MCF 10A (cell line): ENCODE results near the gene LANCL3. TPM values are rescaled to one million over a fixed set of nuclear protein-coding genes. Genes with fewer than 3 reads are reported as not detected.
"Not testable (repeated sequence)": the region's sequence is repeated elsewhere in the genome, so short reads cannot be mapped to it uniquely, and the experiment has no call there.

Experiments used
- Bru-seq: library from RNA; stranded (reverse); fragments of 400-500 nt; gene quantifications from one replicate; lab custom pipeline; 2021; lab: Mats Ljungman, UMichigan
- BruChase-seq, 2 experiments: library from RNA; stranded (reverse); fragments of 400-500 nt; gene quantifications; one replicate each; lab custom pipeline; 2021; lab: Mats Ljungman, UMichigan
- BruUV-seq: library from RNA; stranded (reverse); fragments of 400-500 nt; replicated peaks from 2 replicates; lab custom pipeline; 2021; lab: Mats Ljungman, UMichigan
- CTCF ChIA-PET: fragments of 300-600 bp; sonication (Branson Sonifier 250); formaldehyde crosslinking; extraction: SDS; loops from one replicate; lab custom pipeline; 2021; ENCODE audit warnings: antibody characterized with exemption, inconsistent platforms; lab: Yijun Ruan, JAX
- POLR2A ChIA-PET: fragments of 300-600, 350-650 bp; sonication (Branson Sonifier 250); formaldehyde crosslinking; extraction: SDS; loops from one replicate; lab custom pipeline; 2020; ENCODE audit warnings: antibody characterized with exemption, inconsistent platforms; lab: Yijun Ruan, JAX
- DNase-seq: peaks from one replicate; pipeline ENCODE4 v3.0.0-alpha.2; 2018; ENCODE audit not compliant: unreplicated experiment
- H3K27ac Mint-ChIP-seq: one replicate; pipeline ENCODE4 v1.8.0; 2022; ENCODE audit warnings: mild to moderate bottlenecking, low read depth, mixed read lengths; ENCODE audit not compliant: unreplicated experiment
- H3K27me3 Mint-ChIP-seq: one replicate; pipeline ENCODE4 v1.8.0; 2022; ENCODE audit warnings: mixed read lengths; ENCODE audit not compliant: insufficient read depth, unreplicated experiment
- H3K36me3 Mint-ChIP-seq: one replicate; pipeline ENCODE4 v1.8.0; 2022; ENCODE audit warnings: mild to moderate bottlenecking, moderate library complexity, mixed read lengths; ENCODE audit not compliant: insufficient read depth, unreplicated experiment
- H3K4me1 Mint-ChIP-seq: one replicate; pipeline ENCODE4 v1.8.0; 2022; ENCODE audit warnings: mixed read lengths; ENCODE audit not compliant: insufficient read depth, unreplicated experiment
- H3K4me3 Mint-ChIP-seq: one replicate; pipeline ENCODE4 v1.8.0; 2022; ENCODE audit warnings: mild to moderate bottlenecking, moderate library complexity, mixed read lengths; ENCODE audit not compliant: unreplicated experiment
- H3K9me3 Mint-ChIP-seq: one replicate; pipeline ENCODE4 v1.8.0; 2022; ENCODE audit warnings: mixed read lengths; ENCODE audit not compliant: unreplicated experiment
- CTCF ChIP-seq: fragments of 200-600 bp; IDR thresholded peaks from one replicate; pipeline ENCODE4 v1.8.0; 2022; ENCODE audit warnings: antibody characterized with exemption, mild to moderate bottlenecking; ENCODE audit not compliant: unreplicated experiment
- intact Hi-C: fragments of 100-400 bp; cut with micrococcal nuclease; formaldehyde crosslinking; loops from 2 replicates; pipeline ENCODE4 v1.14.1; 2022
- long read RNA-seq: library from polyadenylated mRNA; stranded (forward); transcript quantifications from one replicate; pipeline ENCODE4 v2.0.0, GENCODE V29; 2022
- total RNA-seq: library from RNA; stranded (reverse); gene quantifications from 2 replicates; pipeline ENCODE4 v1.2.3, GENCODE V29; 2022

The LANCL3 gene
- 0.47 and 0.54 TPM in 2 replicates for total RNA-seq
- percentile 35 among the genes with signal in this experiment for Bru-seq, nascent RNA
- BruChase-seq, experiment 1, labeled RNA remaining after a 6-hour chase, result percentile 52 among the genes with signal in this experiment
- percentile 47 among the genes with signal in this experiment for BruChase-seq, experiment 2, labeled RNA remaining after a 2-hour chase
- long read RNA-seq, partial matches to known transcripts, result 0 of 1 reads
- long read RNA-seq, other reads (novel, unspliced or antisense), result 1 of 1 reads

- ChIA-PET POLR2A (interaction anchor here (0.7 to 1.8 kb wide), 4 partner anchors 52 to 115 kb away, joined by 3 to 5 read pairs (median 4); partner anchors contain the start of gene XK), CTCF (interaction anchor here (0.6 to 2.3 kb wide), 5 partner anchors 22 to 494 kb away, joined by 3 to 19 read pairs (median 4); no protein-coding TSS in a partner anchor)
- H3K9me3 Mint-ChIP-seq, H3K36me3 Mint-ChIP-seq, DNase-seq, intact Hi-C loops, H3K4me1 Mint-ChIP-seq, BruUV-seq: not testable (repeated sequence)
- Mint-ChIP-seq H3K27me3 (peaks cover 27% of the 10 kb centered on the region), H3K4me3 (peak within 1 kb of the TSS; percentile 78), H3K27ac (peak within 1 kb of the TSS; percentile 37)
Observed at GRCh38 chrX:37571426-37572107, at the start of gene LANCL3. LANCL3 (plus strand) TSS chrX:37571661; CDS start chrX:37571871, 210 bp downstream.

GRCh38 chrX:37523673-37524072, 47.8 kb upstream of the LANCL3 start:
- H3K4me1 Mint-ChIP-seq, H3K4me3 Mint-ChIP-seq, H3K36me3 Mint-ChIP-seq, DNase-seq, BruUV-seq, H3K9me3 Mint-ChIP-seq, intact Hi-C loops, H3K27ac Mint-ChIP-seq: not testable (repeated sequence)
- POLR2A ChIA-PET, result interaction anchor here (0.6 to 0.9 kb wide), 2 partner anchors 30 to 1277 kb away, joined by 3 to 4 read pairs; partner anchors contain the start of gene MID1IP1
- H3K27me3 Mint-ChIP-seq, result peaks cover 41% of the 10 kb centered on the region
- CTCF ChIA-PET, result interaction anchor here (0.7 kb wide), 1 partner anchor 207 kb away, joined by 3 read pairs; no protein-coding TSS in a partner anchor

- no peaks in the 10 kb centered on the region for H3K36me3 Mint-ChIP-seq
- intact Hi-C loops, result no loop called here
- no peak overlapping the region for H3K4me3 Mint-ChIP-seq
- H3K4me1 Mint-ChIP-seq, result no peaks in the 10 kb centered on the region
- BruUV-seq, result no TSS peak
- no peaks in the 10 kb centered on the region for H3K9me3 Mint-ChIP-seq
- H3K27ac Mint-ChIP-seq, result no peak overlapping the region
- POLR2A ChIA-PET, result no interaction called here
- DNase-seq, result no peak
- TF ChIP-seq CTCF, result no peak
- H3K27me3 Mint-ChIP-seq, result peaks cover 20% of the 10 kb centered on the region
- CTCF ChIA-PET, result no interaction called here
Observed at GRCh38 chrX:37541991-37542390, 29.5 kb upstream of the LANCL3 start.

- no peak for TF ChIP-seq CTCF
- ChIA-PET CTCF (no interaction called here), POLR2A (no interaction called here)
- DNase-seq, result no peak
- Mint-ChIP-seq H3K4me1 (no peaks in the 10 kb centered on the region), H3K27me3 (peaks cover 16% of the 10 kb centered on the region), H3K27ac (no peak overlapping the region), H3K36me3 (no peaks in the 10 kb centered on the region), H3K9me3 (no peaks in the 10 kb centered on the region), H3K4me3 (no peak overlapping the region)
- intact Hi-C loops, result no loop called here
- BruUV-seq, result no TSS peak
Observed at GRCh38 chrX:37542791-37543190, 28.7 kb upstream of the LANCL3 start.

- ChIA-PET CTCF (no interaction called here), POLR2A (no interaction called here)
- Mint-ChIP-seq H3K9me3 (no peaks in the 10 kb centered on the region), H3K36me3 (no peaks in the 10 kb centered on the region), H3K27ac (no peak overlapping the region), H3K4me3 (no peak overlapping the region), H3K27me3 (peaks cover 16% of the 10 kb centered on the region), H3K4me1 (no peaks in the 10 kb centered on the region)
- BruUV-seq, result no TSS peak
- TF ChIP-seq CTCF, result no peak
- intact Hi-C loops, result no loop called here
- DNase-seq, result no peak
Observed at GRCh38 chrX:37543324-37543723, 28.1 kb upstream of the LANCL3 start.

GRCh38 chrX:37544531-37544930, 26.9 kb upstream of the LANCL3 start:
- H3K9me3 Mint-ChIP-seq, POLR2A ChIA-PET, H3K4me1 Mint-ChIP-seq, H3K4me3 Mint-ChIP-seq, CTCF ChIA-PET, H3K27me3 Mint-ChIP-seq, H3K36me3 Mint-ChIP-seq, H3K27ac Mint-ChIP-seq, intact Hi-C loops, BruUV-seq, DNase-seq: not testable (repeated sequence)
